HG03558 (cell line): ENCODE data around the gene RPUSD1.
"Not testable (repeated sequence)": the region's sequence is repeated elsewhere in the genome, so short reads cannot be mapped to it uniquely, and the experiment has no call there.

Experiments
- ATAC-seq: cut with Tn5 transposase; IDR thresholded peaks from one replicate; pipeline ENCODE4 v1.9.1; 2021; ENCODE audit warnings: moderate number of reproducible peaks; ENCODE audit not compliant: unreplicated experiment; ENCODE audit errors: extremely low read depth

RPUSD1 gene

GRCh38 chr16:785563-786535 is 2.3 kb downstream of the RPUSD1 start:
- ATAC-seq, result no peak

DNA sequence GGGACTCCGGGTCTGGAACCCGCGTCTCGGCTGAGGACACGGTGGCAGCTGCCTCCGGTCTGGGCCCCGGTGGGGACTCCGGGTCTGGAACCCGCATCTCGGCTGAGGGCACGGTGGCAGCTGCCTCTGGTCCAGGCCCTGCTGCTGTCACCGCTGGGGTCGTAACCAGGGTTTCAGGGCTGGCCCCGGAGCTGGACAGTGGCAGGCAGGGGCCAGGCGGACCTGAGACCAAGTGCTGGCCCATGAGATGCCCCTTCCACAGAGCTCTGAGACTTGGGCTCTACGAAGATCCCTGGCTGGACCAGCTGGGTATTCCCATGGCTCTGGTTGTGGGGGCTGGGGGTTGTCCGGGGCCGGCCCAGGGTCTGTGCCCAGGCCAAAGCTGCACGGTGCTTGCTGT is 3.8 kb downstream of the RPUSD1 start:
- no peak for ATAC-seq

DNA sequence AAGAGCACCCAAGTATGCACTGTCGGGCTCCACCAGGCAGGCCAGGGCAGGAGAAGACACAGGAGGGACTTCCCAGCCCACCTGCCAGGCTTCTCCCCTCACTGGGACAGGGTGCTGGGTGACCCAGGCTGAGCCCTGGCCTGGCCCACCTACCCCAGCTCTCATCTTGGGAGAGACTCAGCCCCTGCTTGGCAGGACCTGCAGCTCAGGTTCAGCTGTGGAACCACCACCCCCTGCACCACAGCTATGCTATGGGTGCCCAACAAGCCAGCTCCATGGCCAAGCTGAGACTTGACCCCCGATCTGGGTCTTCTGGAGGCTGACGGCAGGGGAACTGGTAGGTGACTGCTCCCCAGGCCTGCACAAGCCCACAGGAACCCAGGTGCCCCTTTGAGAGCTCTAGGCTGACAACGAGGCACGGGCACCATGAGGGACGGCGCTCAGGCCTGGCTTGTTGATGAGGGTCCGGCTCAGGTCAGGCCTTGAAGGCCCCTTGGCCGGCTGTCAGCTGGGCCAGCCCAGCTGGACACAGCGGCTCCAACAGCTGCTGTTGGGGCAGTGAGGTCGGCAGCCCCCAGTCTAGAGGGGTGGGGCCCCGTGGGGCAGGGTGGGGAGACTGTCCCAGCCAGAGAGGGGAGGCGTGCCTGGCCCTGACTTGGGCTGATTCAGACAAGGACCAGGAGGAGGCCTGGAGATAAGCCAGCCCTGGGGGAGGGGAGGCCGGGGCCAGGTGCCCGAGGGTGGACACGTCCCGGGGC is 4.6 kb downstream of the RPUSD1 start:
- no peak for ATAC-seq

DNA sequence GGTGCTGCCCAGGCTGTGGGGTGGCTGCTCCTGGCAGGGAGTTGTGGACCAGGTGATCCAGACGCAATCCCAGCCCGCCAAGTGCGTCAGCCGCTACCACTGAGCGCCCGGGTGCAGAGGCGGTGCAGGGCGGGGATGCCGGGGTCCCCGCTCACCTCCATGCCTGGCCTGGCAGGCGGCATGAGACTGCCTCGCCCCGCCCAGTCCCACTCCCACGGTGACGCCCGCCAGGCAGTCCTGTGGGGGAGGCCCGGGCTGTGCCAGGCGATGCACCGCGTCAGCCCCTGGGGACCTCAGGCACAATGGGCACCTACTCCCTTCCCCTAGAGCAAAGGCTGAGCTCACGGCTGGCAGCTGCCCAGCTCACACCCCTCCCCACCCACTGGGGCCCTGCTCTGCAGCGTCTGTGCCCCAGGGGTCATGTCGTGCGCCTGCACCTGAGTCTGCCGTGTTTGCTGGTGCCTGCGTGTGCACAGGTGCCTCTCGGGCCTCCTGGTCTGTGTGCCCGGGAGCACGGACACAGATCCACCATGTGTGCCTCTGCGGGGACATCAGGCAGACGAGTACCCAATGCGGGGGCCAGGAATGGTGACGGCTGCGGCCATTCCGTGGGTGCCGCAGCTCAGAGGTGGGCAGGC is 5.3 kb downstream of the RPUSD1 start:
- no peak for ATAC-seq

DNA sequence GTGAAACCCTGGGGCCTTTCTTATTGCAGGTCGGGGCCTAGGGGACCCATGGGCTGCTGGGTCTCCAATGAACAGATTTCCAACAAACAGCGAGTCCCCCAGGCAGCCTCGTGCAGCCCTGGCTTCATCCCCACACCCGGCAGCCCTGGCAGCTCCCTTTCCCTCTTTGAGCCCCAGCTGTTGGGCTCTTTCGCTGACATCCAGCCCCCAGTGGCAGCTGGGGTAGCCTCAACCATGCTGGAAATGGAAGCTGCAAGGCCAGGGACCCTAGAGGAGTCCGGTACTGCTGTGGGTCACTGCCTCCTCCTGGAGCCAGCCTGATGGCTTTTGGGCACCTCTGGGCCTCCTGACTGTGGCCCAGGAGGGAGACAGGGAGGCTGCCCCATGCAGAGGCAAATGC is 5.9 kb downstream of the RPUSD1 start:
- ATAC-seq, result no peak

- no peak for ATAC-seq
Measured at GRCh38 chr16:781346-782010, 6.7 kb downstream of the RPUSD1 start.

- no peak for ATAC-seq
Measured at GRCh38 chr16:780296-780695, 7.9 kb downstream of the RPUSD1 start.

DNA sequence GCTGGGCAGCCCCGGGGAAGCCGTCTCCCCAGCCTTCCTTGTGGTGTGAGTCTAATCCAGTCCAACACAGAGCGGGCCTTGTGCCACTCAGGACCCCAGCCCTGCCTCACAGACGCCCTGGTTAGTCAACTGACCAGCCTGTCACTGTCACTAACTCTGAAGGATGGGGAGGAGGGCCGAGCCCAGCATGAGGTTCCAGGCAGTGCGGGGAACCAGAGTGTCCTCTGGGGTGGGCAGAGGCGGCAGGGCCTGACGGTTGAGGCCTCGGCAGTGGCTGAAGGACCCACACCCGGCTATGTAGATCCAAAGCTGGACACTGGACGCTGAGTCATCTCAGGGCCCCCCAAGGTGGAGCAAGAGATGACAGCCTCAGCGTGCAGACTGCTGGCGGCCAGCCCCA is 8.6 kb downstream of the RPUSD1 start:
- ATAC-seq, result no peak

- ATAC-seq, result no peak
Measured at GRCh38 chr16:778909-779527, 9.2 kb downstream of the RPUSD1 start.

DNA sequence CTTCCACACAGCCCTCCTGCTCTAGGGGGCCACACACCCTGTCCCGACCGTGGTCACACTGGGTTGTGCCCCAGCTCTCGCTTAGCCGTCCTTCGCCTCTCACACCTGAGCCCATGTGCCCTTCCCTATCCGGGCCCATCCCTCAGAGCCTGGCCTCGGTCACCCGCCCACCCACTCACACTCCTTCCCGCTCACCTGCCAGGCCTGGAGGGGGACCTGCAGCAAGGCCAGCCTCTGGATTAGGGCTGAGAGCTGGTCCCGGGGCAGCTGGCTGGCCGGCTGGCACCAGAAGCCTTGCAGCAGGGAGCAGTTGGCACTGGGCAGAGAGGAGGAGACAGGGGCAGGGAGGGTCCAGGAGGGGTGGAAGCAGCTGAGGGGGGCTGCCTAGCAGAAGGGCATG is 9.7 kb downstream of the RPUSD1 start:
- ATAC-seq, result no peak

GRCh38 chr16:777826-778225 is 10.4 kb downstream of the RPUSD1 start:
- no peak for ATAC-seq

GRCh38 chr16:776824-777223 is 11.4 kb downstream of the RPUSD1 start:
- ATAC-seq, result no peak

DNA sequence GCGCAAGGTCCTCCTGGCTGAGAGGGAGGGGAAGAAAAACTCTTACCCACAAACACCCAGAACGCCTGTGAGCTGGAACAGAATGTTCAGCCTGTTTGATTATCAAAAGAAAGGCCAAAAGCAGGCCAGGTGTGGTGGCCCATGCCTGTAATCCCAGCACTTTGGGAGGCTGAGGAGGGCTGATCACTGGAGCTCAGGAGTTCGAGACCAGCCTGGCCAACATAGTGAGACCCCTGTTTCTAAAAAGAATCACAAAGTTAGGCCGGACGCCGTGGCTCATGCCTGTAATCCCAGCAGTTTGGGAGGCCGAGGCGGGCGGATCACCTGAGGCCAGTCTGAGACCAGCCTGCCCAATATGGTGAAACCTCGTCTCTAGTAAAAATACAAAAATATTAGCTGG is 11.9 kb downstream of the RPUSD1 start:
- ATAC-seq, result not testable (repeated sequence)

DNA sequence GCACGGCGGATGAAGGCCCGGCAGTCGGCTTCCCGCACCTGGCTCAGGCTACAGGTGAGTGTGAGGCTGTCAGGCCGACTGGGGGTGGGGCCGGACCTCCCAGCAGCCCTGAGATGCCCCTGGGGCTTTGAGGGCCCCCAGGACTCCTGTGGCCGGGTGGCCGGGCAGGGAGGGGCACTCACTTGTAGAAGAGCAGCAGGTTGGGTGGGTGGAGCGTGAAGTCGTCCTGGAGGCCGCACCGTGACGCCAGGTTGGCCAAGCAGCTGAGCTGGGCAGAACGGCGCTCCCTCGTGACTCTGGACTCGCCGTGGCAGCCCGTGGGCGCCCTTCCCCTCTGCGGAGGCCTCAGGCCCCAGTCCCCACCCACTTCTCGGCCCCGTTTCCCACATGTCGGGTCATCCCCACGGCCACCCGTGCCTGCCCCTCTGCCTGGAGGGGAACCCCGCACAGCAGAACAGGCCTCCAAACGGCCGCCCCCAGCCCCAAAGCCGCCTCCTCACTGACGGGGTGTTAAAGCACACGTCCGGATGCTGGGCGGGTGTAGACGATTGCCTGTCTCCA is 12.9 kb downstream of the RPUSD1 start:
- ATAC-seq, result no peak

DNA sequence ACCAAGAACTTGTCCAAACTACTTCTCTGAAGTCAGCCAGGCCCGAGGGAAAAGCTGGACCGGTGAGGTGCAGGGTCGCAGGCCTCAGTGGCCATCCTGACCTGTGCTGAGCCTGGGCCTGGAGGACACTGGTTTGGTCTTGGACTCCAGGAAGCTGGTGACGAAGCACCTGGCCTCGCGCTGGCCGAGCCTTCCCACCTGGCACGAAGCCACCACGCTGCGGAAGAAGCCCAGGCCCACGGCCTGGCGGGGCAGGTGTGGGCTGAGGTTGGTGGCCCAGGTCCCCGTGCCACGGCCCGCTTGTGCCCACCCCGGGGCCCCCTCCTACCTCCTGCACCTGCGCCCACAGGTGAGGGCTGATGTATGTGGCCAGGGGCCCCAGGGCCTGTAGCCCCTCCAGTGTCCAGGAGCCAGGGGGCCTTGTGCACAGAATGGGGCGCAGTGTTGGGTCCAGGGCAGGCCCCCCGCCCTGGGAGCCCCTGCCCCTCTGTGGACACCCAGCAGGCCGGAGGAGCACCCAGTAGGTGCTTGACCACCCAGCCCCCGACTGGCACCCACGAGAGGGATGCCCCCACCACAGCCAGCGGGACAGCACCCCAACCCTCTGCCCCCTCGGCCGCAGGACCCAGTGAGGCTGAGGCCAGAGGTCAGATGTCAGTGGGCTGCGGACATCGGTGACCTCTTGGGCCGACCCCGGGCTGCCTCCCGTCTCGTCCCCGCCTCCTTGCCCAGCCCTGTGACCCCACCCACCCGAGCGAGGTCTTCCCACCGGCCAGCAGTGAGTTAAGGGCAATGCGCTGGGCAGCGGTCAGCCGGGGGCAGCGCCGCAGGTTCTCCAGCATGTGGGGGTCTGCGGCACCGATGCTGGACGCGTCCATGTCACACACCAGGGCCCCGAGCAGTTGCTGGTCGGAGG is 13.8 kb downstream of the RPUSD1 start:
- no peak for ATAC-seq

- no peak for ATAC-seq
Measured at GRCh38 chr16:772959-773358, 15.2 kb downstream of the RPUSD1 start.

- no peak for ATAC-seq
Measured at GRCh38 chr16:770411-770810, 17.8 kb downstream of the RPUSD1 start.

DNA sequence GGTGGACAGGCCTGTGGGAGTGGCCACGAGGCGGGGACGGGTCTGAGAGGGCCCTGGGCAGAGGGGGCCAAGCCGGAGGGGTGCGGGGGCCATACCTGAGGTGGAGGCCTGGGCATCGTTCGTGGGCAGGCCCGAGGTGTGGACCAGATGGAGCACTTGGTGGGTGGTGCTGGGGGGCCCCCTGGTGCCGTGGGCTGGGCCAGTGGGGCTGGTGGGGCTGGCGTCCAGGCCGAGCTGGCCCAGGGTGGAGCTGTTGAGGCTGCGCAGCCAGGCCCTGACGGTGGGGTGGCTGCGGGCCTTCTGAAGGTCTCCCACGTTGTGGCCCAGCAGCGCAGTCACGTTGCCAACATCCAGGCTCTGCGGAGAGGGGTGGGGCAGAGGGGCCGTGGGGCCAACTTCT is 18.2 kb downstream of the RPUSD1 start:
- no peak for ATAC-seq
